Vagina (tissue), 2 donors: ENCODE data around the gene RARS2.

Experiments used
- CTCF ChIP-seq, 3 experiments: fragments of 450-650 bp in 2 of 3; fragments of 200-600 bp in 1 of 3; sonication (generic) in 1 of 3; IDR thresholded peaks; one replicate each; pipeline ENCODE4 v1.5.1; 2017 to 2019; ENCODE audit warnings: antibody characterized with exemption in 3 of 3, mild to moderate bottlenecking in 2 of 3, moderate library complexity in 2 of 3
- POLR2A ChIP-seq, 2 donors: fragments of 450-650 bp; IDR thresholded peaks; one replicate each; pipeline ENCODE4 v1.6.1; 2017; ENCODE audit warnings: antibody characterized with exemption in 2 of 2, mild to moderate bottlenecking in 2 of 2, moderate library complexity in 2 of 2

- no peak for TF ChIP-seq POLR2A (IDR thresholded peaks at IDR 0.05)
- no peak for TF ChIP-seq CTCF (IDR thresholded peaks at IDR 0.05)
These were observed 48.0 kb downstream of the RARS2 start for GRCh38 chr6:87541744-87542143.
